Measurements from ENCODE around the gene SYNE1.
"Not testable (repeated sequence)": the region's sequence is repeated elsewhere in the genome, so short reads cannot be mapped to it uniquely, and the experiment has no call there.

The SYNE1 gene

GRCh38 chr6:152176268-152176667 lies 460.9 kb downstream of the SYNE1 start:
- DNase-seq (ENCODE audit: low read depth): no peak

GRCh38 chr6:152173957-152174356 lies 463.2 kb downstream of the SYNE1 start:
- DNase-seq (ENCODE audit: low read depth): no peak

GRCh38 chr6:152173321-152173720 lies 463.8 kb downstream of the SYNE1 start:
- no peak for DNase-seq (ENCODE audit: low read depth)

GRCh38 chr6:152170702-152171667 lies 466.2 kb downstream of the SYNE1 start:
- peak; percentile 48 for DNase-seq (ENCODE audit: low read depth)

GRCh38 chr6:152170313-152170701 lies 466.9 kb downstream of the SYNE1 start:
- DNase-seq (ENCODE audit: low read depth): no peak

- no peak for DNase-seq (ENCODE audit: low read depth)
Observed at GRCh38 chr6:152167641-152168603, 469.2 kb downstream of the SYNE1 start.

- DNase-seq (ENCODE audit: low read depth): no peak
Observed at GRCh38 chr6:152166897-152167296, 470.3 kb downstream of the SYNE1 start.

GRCh38 chr6:152166497-152166896 lies 470.7 kb downstream of the SYNE1 start:
- no peak for DNase-seq (ENCODE audit: low read depth)

- no peak for DNase-seq (ENCODE audit: low read depth)
Observed at GRCh38 chr6:152164957-152165356, 472.2 kb downstream of the SYNE1 start.

- DNase-seq (ENCODE audit: low read depth): no peak
Observed at GRCh38 chr6:152161501-152161900, 475.7 kb downstream of the SYNE1 start.

- no peak for DNase-seq (ENCODE audit: low read depth)
Observed at GRCh38 chr6:152160346-152160745, 476.8 kb downstream of the SYNE1 start.

- DNase-seq (ENCODE audit: low read depth): no peak
Observed at GRCh38 chr6:152155792-152156191, 481.4 kb downstream of the SYNE1 start.

- no peak for DNase-seq (ENCODE audit: low read depth)
Observed at GRCh38 chr6:152154559-152155356, 482.4 kb downstream of the SYNE1 start.

GRCh38 chr6:152151920-152152319 lies 485.2 kb downstream of the SYNE1 start:
- no peak for DNase-seq (ENCODE audit: low read depth)

GRCh38 chr6:152150196-152150595 lies 487.0 kb downstream of the SYNE1 start:
- DNase-seq (ENCODE audit: low read depth): no peak

GRCh38 chr6:152148412-152148811 lies 488.8 kb downstream of the SYNE1 start:
- DNase-seq (ENCODE audit: low read depth): no peak

- no peak for DNase-seq (ENCODE audit: low read depth)
Observed at GRCh38 chr6:152147269-152147668, 489.9 kb downstream of the SYNE1 start.

GRCh38 chr6:152146385-152146784 lies 490.8 kb downstream of the SYNE1 start:
- no peak for DNase-seq (ENCODE audit: low read depth)

GRCh38 chr6:152143359-152143758 lies 493.8 kb downstream of the SYNE1 start:
- DNase-seq (ENCODE audit: low read depth): no peak

- DNase-seq (ENCODE audit: low read depth): no peak
Observed at GRCh38 chr6:152142105-152142504, 495.1 kb downstream of the SYNE1 start.

GRCh38 chr6:152138344-152138743 lies 498.8 kb downstream of the SYNE1 start:
- DNase-seq (ENCODE audit: low read depth): not testable (repeated sequence)

- DNase-seq (ENCODE audit: low read depth): no peak
Observed at GRCh38 chr6:152136449-152136825, 500.7 kb downstream of the SYNE1 start.

Measured in stimulated activated CD4-positive, alpha-beta T cell treated with anti-CD3 and anti-CD28 coated beads, Interleukin-2, amount 100 ng/mL, for 4 hours (primary cell).